ENCODE results near the gene ICA1L. TPM values are rescaled to one million over a fixed set of nuclear protein-coding genes. Genes with fewer than 3 reads are reported as not detected.

The ICA1L gene
- total and polyA plus RNA-seq, 2 of the 4 experiments (the other 2 are of a cell fraction), result 1.7 to 1.8 TPM

DNA sequence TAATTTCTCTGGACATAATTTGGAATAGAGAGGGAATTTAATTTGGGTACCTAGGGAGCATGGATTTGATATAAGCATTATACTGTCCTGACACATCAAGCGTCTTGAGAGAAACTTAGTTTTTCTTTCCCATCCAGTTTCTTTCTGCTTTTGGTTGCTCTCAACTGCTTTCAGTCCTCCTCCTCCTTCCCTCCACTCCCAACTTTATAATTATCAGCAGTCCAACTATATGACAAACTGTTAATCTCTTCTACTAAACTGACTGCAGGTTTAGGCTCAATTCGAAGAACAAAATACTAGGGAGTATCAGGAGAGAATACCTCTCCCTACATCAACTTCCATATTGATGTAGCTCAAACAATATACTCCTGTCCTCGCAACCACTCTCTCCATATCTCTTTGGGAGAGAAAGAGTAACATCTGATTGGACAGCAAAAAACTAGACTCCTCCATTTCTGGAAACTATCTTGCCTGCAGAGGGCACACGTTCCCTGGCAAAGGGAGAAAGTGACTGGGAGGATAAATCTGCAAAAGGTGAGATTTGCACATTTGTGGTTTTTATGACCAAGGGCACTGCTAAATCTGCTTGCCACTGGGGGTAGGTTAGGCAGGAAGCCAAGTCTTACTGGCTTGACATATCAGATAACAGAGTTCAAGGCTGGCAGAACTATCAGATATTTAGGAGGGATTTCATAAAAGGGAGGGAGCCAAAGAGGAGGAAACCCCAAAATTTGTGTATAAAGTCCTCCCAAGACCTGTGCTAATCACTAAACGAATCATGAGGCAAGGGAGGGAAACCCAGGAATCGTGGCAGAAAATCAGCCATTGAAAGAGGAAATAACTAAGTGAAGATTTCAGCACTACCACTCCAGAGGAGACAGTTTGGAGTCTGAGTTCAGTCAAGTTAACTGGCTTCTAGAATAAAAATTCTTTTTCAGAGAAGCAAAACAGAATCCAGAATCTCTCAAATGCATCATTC, 40.0 kb downstream of the ICA1L start:
- ATAC-seq (ENCODE audit: low read depth), result peak; percentile 92

More for the DNA sequence above, 40.0 kb downstream of the ICA1L start:
- H3K9ac ChIP-seq (ENCODE audit: low read depth, low read length), result no peak overlapping the region
- H3K56ac ChIP-seq (ENCODE audit: extremely low read depth, insufficient read depth, low read length), result no peak overlapping the region
- no peak overlapping the region for H4K8ac ChIP-seq (ENCODE audit: low read depth in 2 of 2, low read length in 2 of 2)
- no peak overlapping the region for H2BK5ac ChIP-seq (ENCODE audit: low read depth, low read length, poor library complexity, severe bottlenecking)
- H3K79me1 ChIP-seq (ENCODE audit: low read depth in 1 of 2, low read length in 2 of 2), result no peaks in the 10 kb centered on the region
- H3K4me2 ChIP-seq (ENCODE audit: low read depth, low read length), result peak overlapping the region; percentile 60; the same call in 1 of the 2 replicates
- WGBS, 2 experiments (ENCODE audit: extremely low coverage in 2 of 2, insufficient read length in 1 of 2), result no CpG with 5 or more reads among the region's 6 CpGs
- H2AFZ ChIP-seq (replicated peaks; ENCODE audit: low read length, poor library complexity), result no peak overlapping the region
- H3K14ac ChIP-seq (replicated peaks; ENCODE audit: low read depth, low read length), result no peak overlapping the region
- H2AK9ac ChIP-seq (replicated peaks; ENCODE audit: low read depth, low read length, poor library complexity), result no peak overlapping the region
- in situ Hi-C loops (cut with MboI; ENCODE audit: low sequenced_read_pairs), result no loop called here
- H3K4me1 ChIP-seq (ENCODE audit: control insufficient read depth, insufficient read depth, low read length), result no peaks in the 10 kb centered on the region
- no peaks in the 10 kb centered on the region for H3K9me3 ChIP-seq (ENCODE audit: control insufficient read depth, insufficient read depth, low read length)
- no peak overlapping the region for H3K4me3 ChIP-seq (ENCODE audit: insufficient read depth, low read depth, low read length)
- CTCF ChIA-PET, result interaction anchor here (1.3 kb wide), 1 partner anchor 8 kb away, joined by 6 read pairs; no protein-coding TSS in a partner anchor
- no peak overlapping the region for H3K4ac ChIP-seq (ENCODE audit: low read depth, low read length)
- no peaks in the 10 kb centered on the region for H4K20me1 ChIP-seq (ENCODE audit: insufficient read depth, low read length)
- TF ChIP-seq NFE2L2 (IDR thresholded peaks at IDR 0.05; ENCODE audit: low read depth, low read length), result no peak
- TF ChIP-seq, protein P1, sequence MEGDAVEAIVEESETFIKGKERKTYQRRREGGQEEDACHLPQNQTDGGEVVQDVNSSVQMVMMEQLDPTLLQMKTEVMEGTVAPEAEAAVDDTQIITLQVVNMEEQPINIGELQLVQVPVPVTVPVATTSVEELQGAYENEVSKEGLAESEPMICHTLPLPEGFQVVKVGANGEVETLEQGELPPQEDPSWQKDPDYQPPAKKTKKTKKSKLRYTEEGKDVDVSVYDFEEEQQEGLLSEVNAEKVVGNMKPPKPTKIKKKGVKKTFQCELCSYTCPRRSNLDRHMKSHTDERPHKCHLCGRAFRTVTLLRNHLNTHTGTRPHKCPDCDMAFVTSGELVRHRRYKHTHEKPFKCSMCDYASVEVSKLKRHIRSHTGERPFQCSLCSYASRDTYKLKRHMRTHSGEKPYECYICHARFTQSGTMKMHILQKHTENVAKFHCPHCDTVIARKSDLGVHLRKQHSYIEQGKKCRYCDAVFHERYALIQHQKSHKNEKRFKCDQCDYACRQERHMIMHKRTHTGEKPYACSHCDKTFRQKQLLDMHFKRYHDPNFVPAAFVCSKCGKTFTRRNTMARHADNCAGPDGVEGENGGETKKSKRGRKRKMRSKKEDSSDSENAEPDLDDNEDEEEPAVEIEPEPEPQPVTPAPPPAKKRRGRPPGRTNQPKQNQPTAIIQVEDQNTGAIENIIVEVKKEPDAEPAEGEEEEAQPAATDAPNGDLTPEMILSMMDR (conservative IDR thresholded peaks at IDR 0.05; ENCODE audit: low read depth, low read length), result peak; percentile 76
- peak; percentile 67 for TF ChIP-seq SMC3 (IDR thresholded peaks at IDR 0.05; ENCODE audit: low read depth, low read length)
- peak; percentile 86 for TF ChIP-seq RAD21 (IDR thresholded peaks at IDR 0.05; ENCODE audit: low read length)
- POLR2A ChIA-PET (ENCODE audit: unreplicated experiment), result no interaction called here
- peak; percentile 61 for DNase-seq
- H2BK120ac ChIP-seq (ENCODE audit: low read depth, low read length), result no peak overlapping the region
- H2BK15ac ChIP-seq (ENCODE audit: low read depth, low read length), result no peak overlapping the region
- no peak overlapping the region for H2AK5ac ChIP-seq (ENCODE audit: low read depth, low read length)
- no peaks in the 10 kb centered on the region for H3K36me3 ChIP-seq (ENCODE audit: control insufficient read depth, insufficient read depth, low read length)
- intact Hi-C loops (cut with micrococcal nuclease), result loop anchor here (5.0 to 10.0 kb wide), 2 partner anchors 244 to 293 kb away; no protein-coding TSS in a partner anchor
- H3K27me3 ChIP-seq (ENCODE audit: control insufficient read depth, insufficient read depth, low read length), result no peaks in the 10 kb centered on the region
- H4K5ac ChIP-seq (ENCODE audit: low read depth, low read length), result no peak overlapping the region
- dilution Hi-C loops (cut with HindIII; ENCODE audit: low sequenced_read_pairs, unreplicated experiment), result no loop called here
- H4K91ac ChIP-seq (ENCODE audit: insufficient read depth, low read depth, low read length), result no peak overlapping the region
- no peak overlapping the region for H3K18ac ChIP-seq (ENCODE audit: low read depth, low read length)
- BruUV-seq (replicated peaks), result no TSS peak
- H3K9me1 ChIP-seq (ENCODE audit: insufficient read depth, low read length), result no peaks in the 10 kb centered on the region
- H2BK20ac ChIP-seq (ENCODE audit: low read depth, low read length), result no peak overlapping the region
- H3K27ac ChIP-seq (ENCODE audit: insufficient read depth, low read length), result no peak overlapping the region
- H3K23ac ChIP-seq (ENCODE audit: low read depth, low read length), result no peak overlapping the region

All from IMR-90 (cell line).